Activated CD4-positive, alpha-beta T cell treated with anti-CD3 and anti-CD28 coated beads for 36 hours (primary cell): ENCODE data around the gene LRRIQ3. TPM values are rescaled to one million over a fixed set of nuclear protein-coding genes. Genes with fewer than 3 reads are reported as not detected.

ENCODE experiments used
- ATAC-seq: fragments of 200-7000 bp; cut with Tn5 transposase; one replicate; pipeline ENCODE4 v1.10.0; 2021; ENCODE audit warnings: mild to moderate bottlenecking, moderate library complexity
- CTCF ChIA-PET: fragments of 350-600 bp; sonication (Branson Sonifier 250); formaldehyde crosslinking; loops from one replicate; lab custom pipeline; 2021; ENCODE audit warnings: antibody characterized with exemption; lab: Charles Lee
- POLR2A ChIA-PET: fragments of 350-600 bp; sonication (Branson Sonifier 250); formaldehyde crosslinking; loops from one replicate; lab custom pipeline; 2021; ENCODE audit warnings: antibody characterized with exemption, inconsistent platforms; lab: Charles Lee
- DNase-seq: peaks from one replicate; pipeline ENCODE4 v3.0.0-alpha.2; 2020
- H3K27ac Mint-ChIP-seq: one replicate; pipeline ENCODE4 v1.8.0; 2021; ENCODE audit warnings: mixed read lengths
- H3K27me3 Mint-ChIP-seq: one replicate; pipeline ENCODE4 v1.8.0; 2021; ENCODE audit warnings: mixed read lengths
- H3K36me3 Mint-ChIP-seq: one replicate; pipeline ENCODE4 v1.8.0; 2021; ENCODE audit warnings: low read depth, mixed read lengths
- H3K4me1 Mint-ChIP-seq: one replicate; pipeline ENCODE4 v1.8.0; 2021; ENCODE audit warnings: mixed read lengths
- H3K4me3 Mint-ChIP-seq: one replicate; pipeline ENCODE4 v1.8.0; 2021; ENCODE audit warnings: mild to moderate bottlenecking, moderate library complexity, mixed read lengths
- H3K9me3 Mint-ChIP-seq: one replicate; pipeline ENCODE4 v1.8.0; 2021; ENCODE audit warnings: low read depth, mixed read lengths
- intact Hi-C, 2 experiments: fragments of 100-400 bp; cut with DNase I in 1 of 2; cut with micrococcal nuclease in 1 of 2; formaldehyde crosslinking; loops; one replicate each; pipeline versions ENCODE4 v1.14.2 to v1.15.1; 2022 to 2024; cut with DNase I, micrococcal nuclease
- total RNA-seq, 2 experiments: library from RNA; stranded (reverse); gene quantifications; one replicate each; pipeline ENCODE4 v1.2.3, GENCODE V29; 2021

Gene LRRIQ3
- total RNA-seq, 2 experiments from 2014 or later, result 1.9 to 2.7 TPM

- Mint-ChIP-seq H3K9me3 (no peaks in the 10 kb centered on the region), H3K27me3 (no peaks in the 10 kb centered on the region), H3K4me1 (no peaks in the 10 kb centered on the region), H3K36me3 (no peaks in the 10 kb centered on the region), H3K4me3 (no peak overlapping the region), H3K27ac (no peak overlapping the region)
- ATAC-seq (no peak), DNase-seq (no peak)
- ChIA-PET CTCF (no interaction called here), POLR2A (no interaction called here)
- intact Hi-C loops, result no loop called here
Measured at GRCh38 chr1:74107394-74107793, 90.6 kb downstream of the LRRIQ3 start.

DNA sequence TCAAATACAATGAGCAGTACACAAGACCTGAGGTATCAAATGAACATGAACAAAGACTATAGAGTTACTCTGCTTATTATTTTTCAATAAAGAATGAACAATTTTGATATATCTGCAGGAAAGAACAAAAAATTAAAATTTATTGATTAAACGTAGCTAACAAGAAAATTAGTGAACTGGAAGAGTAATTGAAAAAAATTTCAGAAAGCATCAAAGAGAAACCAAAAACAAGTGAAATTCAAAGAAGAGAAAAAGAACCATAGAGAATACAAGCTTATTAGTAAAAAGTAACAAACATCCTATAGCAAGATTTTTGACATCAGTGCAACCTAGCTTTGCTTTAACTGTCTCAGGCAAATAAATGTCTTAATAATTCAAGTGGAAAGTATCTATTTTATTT is 106.6 kb downstream of the LRRIQ3 start:
- Mint-ChIP-seq H3K4me1 (no peaks in the 10 kb centered on the region), H3K4me3 (no peak overlapping the region), H3K9me3 (peaks cover 10% of the 10 kb centered on the region), H3K36me3 (no peaks in the 10 kb centered on the region), H3K27me3 (no peaks in the 10 kb centered on the region), H3K27ac (no peak overlapping the region)
- ATAC-seq (no peak), DNase-seq (no peak)
- intact Hi-C loops, result no loop called here
- ChIA-PET POLR2A (no interaction called here), CTCF (no interaction called here)

GRCh38 chr1:74083128-74083527 is 114.8 kb downstream of the LRRIQ3 start:
- intact Hi-C loops, result no loop called here
- DNase-seq (no peak), ATAC-seq (no peak)
- ChIA-PET POLR2A (no interaction called here), CTCF (interaction anchor here (1.2 kb wide), 1 partner anchor 14 kb away, joined by 3 read pairs; no protein-coding TSS in a partner anchor)
- H3K4me1 Mint-ChIP-seq, result no peaks in the 10 kb centered on the region
- H3K27ac Mint-ChIP-seq, result no peak overlapping the region
- no peak overlapping the region for H3K4me3 Mint-ChIP-seq
- H3K27me3 Mint-ChIP-seq, result no peaks in the 10 kb centered on the region
- no peaks in the 10 kb centered on the region for H3K36me3 Mint-ChIP-seq
- no peaks in the 10 kb centered on the region for H3K9me3 Mint-ChIP-seq

DNA sequence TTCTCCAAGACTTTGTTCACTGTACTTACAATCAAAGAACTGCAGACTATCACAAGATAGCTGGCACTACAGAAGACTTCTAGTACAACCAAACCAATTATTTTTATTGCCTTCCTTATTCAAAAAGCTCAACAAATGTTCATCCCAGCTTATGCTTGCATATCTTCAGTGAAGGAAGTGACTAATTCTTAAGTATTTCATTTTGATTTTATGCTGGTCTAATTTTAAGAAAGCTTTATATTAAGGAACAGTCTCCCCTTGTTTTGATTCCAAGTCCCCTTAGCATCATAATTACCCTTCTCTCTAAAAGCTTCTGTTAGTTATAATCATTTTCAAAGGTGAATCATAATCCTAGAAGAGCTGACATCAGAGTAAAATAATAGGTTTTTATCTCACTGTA is 132.9 kb downstream of the LRRIQ3 start:
- no peaks in the 10 kb centered on the region for H3K27me3 Mint-ChIP-seq
- ATAC-seq (no peak), DNase-seq (no peak)
- peaks cover 1% of the 10 kb centered on the region for H3K9me3 Mint-ChIP-seq
- no peaks in the 10 kb centered on the region for H3K4me1 Mint-ChIP-seq
- H3K27ac Mint-ChIP-seq, result no peak overlapping the region
- ChIA-PET POLR2A (no interaction called here), CTCF (no interaction called here)
- H3K4me3 Mint-ChIP-seq, result no peak overlapping the region
- intact Hi-C loops, result no loop called here
- no peaks in the 10 kb centered on the region for H3K36me3 Mint-ChIP-seq

DNA sequence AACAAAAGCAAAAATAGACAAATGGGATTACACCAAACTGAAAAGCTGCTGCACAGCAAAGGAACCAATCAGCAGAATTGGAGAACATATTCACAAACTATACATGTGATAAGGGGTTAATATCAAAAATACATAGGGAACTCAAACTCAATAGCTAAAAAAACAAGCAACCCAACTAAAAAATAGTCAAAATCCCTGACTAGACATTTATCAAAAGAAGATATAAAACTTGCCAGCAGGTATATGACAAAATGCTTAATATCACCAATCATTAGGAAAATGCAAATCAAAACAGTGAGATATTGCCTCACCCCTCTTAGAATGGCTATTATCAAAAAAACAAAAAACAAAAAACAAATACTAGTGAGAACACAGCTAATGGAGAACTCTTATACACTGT is 140.3 kb downstream of the LRRIQ3 start:
- Mint-ChIP-seq H3K4me3 (no peak overlapping the region), H3K36me3 (no peaks in the 10 kb centered on the region), H3K27me3 (no peaks in the 10 kb centered on the region), H3K4me1 (no peaks in the 10 kb centered on the region), H3K27ac (no peak overlapping the region), H3K9me3 (peaks cover 1% of the 10 kb centered on the region)
- DNase-seq (no peak), ATAC-seq (no peak)
- CTCF ChIA-PET, result interaction anchor here (0.6 kb wide), 1 partner anchor 850 kb away, joined by 3 read pairs; no protein-coding TSS in a partner anchor
- POLR2A ChIA-PET, result no interaction called here
- intact Hi-C loops, result no loop called here

DNA sequence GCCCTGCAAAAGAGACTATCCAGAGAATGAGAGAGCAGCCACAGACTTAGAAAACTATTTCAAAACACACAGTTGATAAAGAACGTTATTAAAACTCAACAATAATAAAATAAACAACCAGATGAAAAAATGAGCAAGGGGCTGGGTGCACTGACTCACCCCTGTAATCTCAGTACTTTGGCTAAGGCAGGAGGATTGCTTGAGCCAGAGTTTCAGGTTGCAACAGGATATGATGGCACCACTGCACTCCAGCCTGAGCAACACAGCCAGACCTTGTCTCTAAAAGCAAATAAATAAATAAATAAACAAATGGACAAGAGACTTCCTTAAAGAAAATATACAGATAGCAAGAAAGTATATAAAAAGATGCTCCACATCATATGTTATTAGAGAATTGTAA is 144.6 kb downstream of the LRRIQ3 start:
- Mint-ChIP-seq H3K9me3 (no peaks in the 10 kb centered on the region), H3K27me3 (no peaks in the 10 kb centered on the region), H3K27ac (no peak overlapping the region), H3K36me3 (no peaks in the 10 kb centered on the region), H3K4me1 (no peaks in the 10 kb centered on the region), H3K4me3 (no peak overlapping the region)
- DNase-seq (no peak), ATAC-seq (no peak)
- intact Hi-C loops, result no loop called here
- POLR2A ChIA-PET, result no interaction called here
- CTCF ChIA-PET, result no interaction called here

DNA sequence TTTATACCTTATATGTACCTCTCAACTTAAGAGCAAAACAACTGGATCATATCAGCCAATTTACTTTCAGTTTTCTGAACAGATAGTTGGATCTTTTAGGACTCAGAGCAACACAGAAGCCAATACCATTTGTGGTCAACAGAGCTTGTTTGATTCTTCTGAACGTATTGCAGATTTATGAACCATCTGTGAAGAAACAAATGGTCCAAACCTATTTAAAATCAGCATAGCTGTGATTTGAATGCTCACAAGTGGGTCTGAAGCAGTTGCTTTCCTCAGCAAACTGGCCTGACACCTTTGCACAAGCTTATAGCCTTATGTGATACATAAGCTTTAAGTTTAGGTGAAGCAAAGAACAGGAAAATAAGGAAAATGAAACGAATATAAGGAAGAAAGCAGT is 147.6 kb downstream of the LRRIQ3 start:
- DNase-seq, result no peak
- intact Hi-C loops, result no loop called here
- ATAC-seq, result no peak
- ChIA-PET CTCF (no interaction called here), POLR2A (no interaction called here)
- no peak overlapping the region for H3K27ac Mint-ChIP-seq
- no peak overlapping the region for H3K4me3 Mint-ChIP-seq
- no peaks in the 10 kb centered on the region for H3K27me3 Mint-ChIP-seq
- H3K9me3 Mint-ChIP-seq, result peaks cover 7% of the 10 kb centered on the region
- H3K4me1 Mint-ChIP-seq, result no peaks in the 10 kb centered on the region
- no peaks in the 10 kb centered on the region for H3K36me3 Mint-ChIP-seq

DNA sequence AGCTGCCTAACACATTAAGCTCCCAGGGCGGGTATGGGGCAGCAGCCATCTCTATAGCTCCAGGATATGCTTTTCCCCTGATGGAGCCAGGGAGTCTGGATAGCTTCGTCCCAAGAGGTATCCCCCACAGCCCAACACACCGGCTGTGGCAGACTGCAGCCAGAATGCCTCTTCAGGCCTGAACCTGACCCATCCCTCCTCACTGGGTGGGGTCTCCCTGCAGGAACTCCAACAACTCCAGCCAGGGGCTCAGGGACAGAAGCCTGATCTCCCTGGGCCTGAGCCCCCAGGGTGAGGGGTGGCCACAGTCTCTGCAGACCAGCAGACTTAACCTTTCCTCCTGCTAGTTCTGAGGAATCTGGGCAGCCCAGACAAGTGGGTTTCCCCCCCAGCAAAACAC is 159.9 kb downstream of the LRRIQ3 start:
- H3K4me3 Mint-ChIP-seq, result no peak overlapping the region

DNA sequence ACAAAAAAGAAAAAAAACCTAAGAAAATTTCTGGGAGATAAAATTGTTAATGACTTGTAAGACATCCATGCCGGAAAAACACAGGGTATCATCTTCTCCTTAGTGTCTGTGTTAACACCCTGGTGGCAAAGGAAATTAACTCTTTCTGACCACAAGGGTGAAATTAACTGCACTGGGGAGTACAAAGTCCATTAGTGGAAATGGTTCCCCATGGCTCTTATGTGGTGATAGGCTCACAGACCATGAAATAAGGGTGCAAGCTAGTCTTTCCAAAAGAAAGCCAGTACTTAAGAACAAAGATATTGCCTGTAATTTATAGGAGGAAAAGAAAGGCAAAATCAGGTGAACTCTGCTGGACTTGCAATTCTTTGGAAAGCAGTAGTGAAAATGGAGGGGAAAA is 185.4 kb downstream of the LRRIQ3 start:
- CTCF ChIA-PET, result no interaction called here
- peaks cover 8% of the 10 kb centered on the region for H3K4me1 Mint-ChIP-seq
- POLR2A ChIA-PET, result no interaction called here
- H3K4me3 Mint-ChIP-seq, result no peak overlapping the region
- no peak overlapping the region for H3K27ac Mint-ChIP-seq
- H3K27me3 Mint-ChIP-seq, result no peaks in the 10 kb centered on the region
- ATAC-seq (no peak), DNase-seq (no peak)
- H3K9me3 Mint-ChIP-seq, result no peaks in the 10 kb centered on the region
- H3K36me3 Mint-ChIP-seq, result no peaks in the 10 kb centered on the region
- intact Hi-C loops, result no loop called here

More for the DNA sequence above, 159.9 kb downstream of the LRRIQ3 start:
- H3K4me1 Mint-ChIP-seq, result no peaks in the 10 kb centered on the region
- peaks cover 11% of the 10 kb centered on the region for H3K9me3 Mint-ChIP-seq
- intact Hi-C loops, result no loop called here
- ChIA-PET CTCF (interaction anchor here (0.6 kb wide), 1 partner anchor 10 kb away, joined by 4 read pairs; no protein-coding TSS in a partner anchor), POLR2A (no interaction called here)
- no peaks in the 10 kb centered on the region for H3K27me3 Mint-ChIP-seq
- no peaks in the 10 kb centered on the region for H3K36me3 Mint-ChIP-seq
- DNase-seq (no peak), ATAC-seq (no peak)
- H3K27ac Mint-ChIP-seq, result no peak overlapping the region

- Mint-ChIP-seq H3K36me3 (no peaks in the 10 kb centered on the region), H3K27ac (no peak overlapping the region), H3K4me3 (no peak overlapping the region), H3K9me3 (no peaks in the 10 kb centered on the region), H3K27me3 (no peaks in the 10 kb centered on the region), H3K4me1 (peaks cover 8% of the 10 kb centered on the region)
- DNase-seq (no peak), ATAC-seq (no peak)
- POLR2A ChIA-PET, result no interaction called here
- intact Hi-C loops, result no loop called here
- CTCF ChIA-PET, result interaction anchor here (0.6 kb wide), 1 partner anchor 808 kb away, joined by 3 read pairs; no protein-coding TSS in a partner anchor
Measured at GRCh38 chr1:74011736-74012135, 186.2 kb downstream of the LRRIQ3 start.

DNA sequence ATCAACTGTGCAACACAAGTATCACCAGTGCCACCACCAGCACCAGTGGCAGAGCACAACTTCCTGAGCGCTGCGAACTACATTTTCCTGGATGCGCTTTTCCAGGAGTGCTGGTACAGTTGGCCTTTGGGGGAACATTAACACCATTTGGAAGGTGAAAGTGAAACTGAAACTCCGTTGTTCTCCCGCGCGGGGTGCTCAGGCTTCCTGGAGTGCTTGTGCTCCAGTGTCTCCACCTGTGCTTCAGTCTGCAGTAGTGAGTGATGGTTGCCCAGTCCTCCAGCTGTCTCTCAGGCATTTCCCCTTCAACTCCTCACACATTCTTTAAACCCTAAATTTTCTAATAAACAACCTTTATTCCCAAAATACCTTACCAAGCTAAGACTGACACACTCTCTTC is 187.8 kb downstream of the LRRIQ3 start:
- H3K4me3 Mint-ChIP-seq, result no peak overlapping the region
- ChIA-PET POLR2A (no interaction called here), CTCF (no interaction called here)
- intact Hi-C loops, result no loop called here
- no peaks in the 10 kb centered on the region for H3K27me3 Mint-ChIP-seq
- no peak overlapping the region for H3K27ac Mint-ChIP-seq
- H3K4me1 Mint-ChIP-seq, result peaks cover 8% of the 10 kb centered on the region
- no peaks in the 10 kb centered on the region for H3K36me3 Mint-ChIP-seq
- DNase-seq, result peak; percentile 6
- no peaks in the 10 kb centered on the region for H3K9me3 Mint-ChIP-seq
- ATAC-seq, result no peak

DNA sequence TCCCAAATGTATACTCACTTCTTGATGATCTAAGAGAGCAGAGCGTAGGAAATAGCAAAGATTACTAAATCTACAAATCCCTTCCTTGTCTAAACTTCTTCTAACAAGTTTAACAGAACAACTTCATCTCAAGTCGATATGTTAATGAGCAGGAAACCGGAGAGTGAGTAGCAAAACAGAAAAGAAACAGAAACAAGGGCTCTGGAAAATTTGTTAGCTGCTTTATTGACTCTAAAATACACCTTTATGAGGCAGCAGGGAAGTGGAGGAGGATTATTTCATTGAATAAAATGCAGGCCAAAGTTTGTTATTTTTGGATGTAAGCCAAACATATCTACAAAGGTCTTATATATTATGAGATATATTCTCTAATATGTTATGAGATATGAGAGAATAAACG is 192.4 kb downstream of the LRRIQ3 start:
- no peaks in the 10 kb centered on the region for H3K9me3 Mint-ChIP-seq
- ChIA-PET POLR2A (no interaction called here), CTCF (no interaction called here)
- DNase-seq (no peak), ATAC-seq (no peak)
- H3K27ac Mint-ChIP-seq, result no peak overlapping the region
- intact Hi-C loops, result no loop called here
- H3K4me3 Mint-ChIP-seq, result no peak overlapping the region
- no peaks in the 10 kb centered on the region for H3K27me3 Mint-ChIP-seq
- no peaks in the 10 kb centered on the region for H3K36me3 Mint-ChIP-seq
- H3K4me1 Mint-ChIP-seq, result peaks cover 8% of the 10 kb centered on the region

DNA sequence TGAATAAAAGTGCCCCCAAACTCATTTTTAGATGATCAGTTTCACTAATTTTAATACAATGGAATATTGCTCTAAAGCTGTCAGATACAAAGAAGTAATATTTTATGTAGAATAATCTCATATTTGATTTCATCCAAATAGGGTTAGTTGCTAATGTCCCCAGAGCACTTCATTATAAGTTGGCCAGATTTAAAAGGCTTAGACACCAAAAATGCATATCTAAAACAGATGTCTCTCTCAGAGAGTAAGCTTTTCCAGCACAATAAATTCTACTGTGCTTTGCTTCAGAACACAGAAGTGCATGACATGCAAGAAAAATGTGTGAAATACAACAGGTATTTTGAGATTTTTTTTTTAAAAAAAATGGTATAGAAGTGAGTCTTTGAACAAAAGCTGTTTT is 194.2 kb downstream of the LRRIQ3 start:
- H3K4me1 Mint-ChIP-seq, result no peaks in the 10 kb centered on the region
- no peak for DNase-seq
- ChIA-PET POLR2A (no interaction called here), CTCF (no interaction called here)
- H3K27me3 Mint-ChIP-seq, result no peaks in the 10 kb centered on the region
- no peak overlapping the region for H3K4me3 Mint-ChIP-seq
- intact Hi-C loops, result no loop called here
- H3K36me3 Mint-ChIP-seq, result no peaks in the 10 kb centered on the region
- no peak for ATAC-seq
- H3K9me3 Mint-ChIP-seq, result no peaks in the 10 kb centered on the region
- H3K27ac Mint-ChIP-seq, result no peak overlapping the region
